ENCODE data around the gene CREB3. TPM values are rescaled to one million over a fixed set of nuclear protein-coding genes. Genes with fewer than 3 reads are reported as not detected.

Gene CREB3
- total RNA-seq, 1 experiment from 2014 or later, result 27.3 TPM

DNA sequence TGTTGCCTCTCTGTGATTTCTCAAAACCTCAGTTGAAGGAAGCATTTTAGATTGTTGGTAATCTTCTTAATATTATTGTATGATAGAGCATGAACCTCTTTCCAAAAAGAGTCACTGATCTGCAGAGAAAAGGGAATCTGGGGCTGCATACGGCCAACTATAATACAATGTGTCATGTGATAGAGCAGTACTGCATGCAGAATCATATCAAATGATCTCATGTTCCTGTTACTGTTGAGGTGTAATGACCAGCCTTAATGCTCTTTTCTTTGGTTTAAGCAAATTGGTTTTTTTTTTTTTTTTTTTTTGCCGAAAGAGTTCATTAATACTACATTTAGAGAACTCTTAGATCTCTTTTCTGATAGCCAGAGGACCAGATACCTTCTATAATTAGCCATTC lies 34.5 kb downstream of the CREB3 start:
- H2BK15ac ChIP-seq (ENCODE audit: low read depth, low read length), result no peak overlapping the region
- H3K14ac ChIP-seq (ENCODE audit: insufficient read depth, low read length), result no peak overlapping the region
- H3K9me3 ChIP-seq (ENCODE audit: control insufficient read depth, low read depth, low read length), result no peaks in the 10 kb centered on the region
- no peak overlapping the region for H2BK12ac ChIP-seq (ENCODE audit: insufficient read length, low read depth, low read length)
- H3K23me2 ChIP-seq (ENCODE audit: insufficient read length, low read depth, low read length, poor library complexity, severe bottlenecking), result no peaks in the 10 kb centered on the region
- peaks cover 10 to 12% of the 10 kb centered on the region in 2 experiments; a peak in 3 of 4 replicates for H3K4me1 Mint-ChIP-seq
- no peak overlapping the region for H3K4ac ChIP-seq (ENCODE audit: low read depth, low read length)
- no peak overlapping the region for H2BK120ac ChIP-seq (ENCODE audit: low read depth, low read length, poor library complexity, severe bottlenecking)
- H3K79me2 ChIP-seq (ENCODE audit: insufficient read depth, low read length), result no peaks in the 10 kb centered on the region
- TF ChIP-seq, protein P1, sequence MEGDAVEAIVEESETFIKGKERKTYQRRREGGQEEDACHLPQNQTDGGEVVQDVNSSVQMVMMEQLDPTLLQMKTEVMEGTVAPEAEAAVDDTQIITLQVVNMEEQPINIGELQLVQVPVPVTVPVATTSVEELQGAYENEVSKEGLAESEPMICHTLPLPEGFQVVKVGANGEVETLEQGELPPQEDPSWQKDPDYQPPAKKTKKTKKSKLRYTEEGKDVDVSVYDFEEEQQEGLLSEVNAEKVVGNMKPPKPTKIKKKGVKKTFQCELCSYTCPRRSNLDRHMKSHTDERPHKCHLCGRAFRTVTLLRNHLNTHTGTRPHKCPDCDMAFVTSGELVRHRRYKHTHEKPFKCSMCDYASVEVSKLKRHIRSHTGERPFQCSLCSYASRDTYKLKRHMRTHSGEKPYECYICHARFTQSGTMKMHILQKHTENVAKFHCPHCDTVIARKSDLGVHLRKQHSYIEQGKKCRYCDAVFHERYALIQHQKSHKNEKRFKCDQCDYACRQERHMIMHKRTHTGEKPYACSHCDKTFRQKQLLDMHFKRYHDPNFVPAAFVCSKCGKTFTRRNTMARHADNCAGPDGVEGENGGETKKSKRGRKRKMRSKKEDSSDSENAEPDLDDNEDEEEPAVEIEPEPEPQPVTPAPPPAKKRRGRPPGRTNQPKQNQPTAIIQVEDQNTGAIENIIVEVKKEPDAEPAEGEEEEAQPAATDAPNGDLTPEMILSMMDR (conservative IDR thresholded peaks at IDR 0.05), result no peak
- H3K27me3 Mint-ChIP-seq (ENCODE audit: low read depth), result no peaks in the 10 kb centered on the region
- H2AK5ac ChIP-seq (ENCODE audit: insufficient read length, low read length), result no peak overlapping the region
- no peaks in the 10 kb centered on the region; a peak in 1 of 7 replicates for H3K36me3 Mint-ChIP-seq (ENCODE audit: insufficient read depth in 1 of 3, low read depth in 3 of 3)
- no peak overlapping the region for H3K4me2 ChIP-seq (ENCODE audit: insufficient read depth, insufficient read length, low read length)
- H3K27me3 ChIP-seq (ENCODE audit: insufficient read depth, low read length), result no peaks in the 10 kb centered on the region
- H3K9me3 Mint-ChIP-seq, result no peaks in the 10 kb centered on the region
- no peak overlapping the region for H4K8ac ChIP-seq (replicated peaks; ENCODE audit: insufficient read length, low read depth, low read length)
- no peak overlapping the region for H3K27ac Mint-ChIP-seq
- H4K20me1 ChIP-seq (ENCODE audit: control insufficient read depth, insufficient read depth, insufficient read length), result no peaks in the 10 kb centered on the region
- no peak for DNase-seq
- no peaks in the 10 kb centered on the region for H3K4me1 ChIP-seq (ENCODE audit: insufficient read depth, low read length)
- H3K56ac ChIP-seq (ENCODE audit: insufficient read length, low read depth, low read length), result no peak overlapping the region
- H4K91ac ChIP-seq (ENCODE audit: insufficient read length, low read depth, low read length), result no peak overlapping the region
- no peak overlapping the region for H3T11ph ChIP-seq (ENCODE audit: low read length)
- no CpG with 5 or more reads among the region's 2 CpGs for WGBS (ENCODE audit: extremely low coverage, insufficient read length, low lambda C conversion rate)
- no peak overlapping the region for H3K27ac ChIP-seq (ENCODE audit: insufficient read length, low read depth, low read length)
- H3K18ac ChIP-seq (ENCODE audit: insufficient read length, low read depth, low read length), result no peak overlapping the region
- H4K5ac ChIP-seq (ENCODE audit: insufficient read length, low read depth, low read length), result no peak overlapping the region
- no peak overlapping the region for H3K23ac ChIP-seq (ENCODE audit: insufficient read length, low read depth, low read length)
- H2BK20ac ChIP-seq (ENCODE audit: low read depth, low read length, poor library complexity, severe bottlenecking), result no peak overlapping the region
- no peak overlapping the region for H2AFZ ChIP-seq (ENCODE audit: low read length)
- H3K79me1 ChIP-seq (ENCODE audit: insufficient read depth, low read depth, low read length, poor library complexity, severe bottlenecking), result no peaks in the 10 kb centered on the region
- H2BK5ac ChIP-seq (ENCODE audit: insufficient read length, low read length), result no peak overlapping the region
- H3K4me3 Mint-ChIP-seq, result no peak overlapping the region
- no peak overlapping the region for H3K9ac ChIP-seq (ENCODE audit: extremely low read depth, insufficient read length, low read length)

Data from H9 (cell line).